ENCODE data around the gene SLC17A9. TPM values are rescaled to one million over a fixed set of nuclear protein-coding genes. Genes with fewer than 3 reads are reported as not detected.

The SLC17A9 gene
- total and polyA plus RNA-seq, 2 donors (not counting 1 experiment from before 2014, with no cell fraction given) = 33.0 to 141 TPM

DNA sequence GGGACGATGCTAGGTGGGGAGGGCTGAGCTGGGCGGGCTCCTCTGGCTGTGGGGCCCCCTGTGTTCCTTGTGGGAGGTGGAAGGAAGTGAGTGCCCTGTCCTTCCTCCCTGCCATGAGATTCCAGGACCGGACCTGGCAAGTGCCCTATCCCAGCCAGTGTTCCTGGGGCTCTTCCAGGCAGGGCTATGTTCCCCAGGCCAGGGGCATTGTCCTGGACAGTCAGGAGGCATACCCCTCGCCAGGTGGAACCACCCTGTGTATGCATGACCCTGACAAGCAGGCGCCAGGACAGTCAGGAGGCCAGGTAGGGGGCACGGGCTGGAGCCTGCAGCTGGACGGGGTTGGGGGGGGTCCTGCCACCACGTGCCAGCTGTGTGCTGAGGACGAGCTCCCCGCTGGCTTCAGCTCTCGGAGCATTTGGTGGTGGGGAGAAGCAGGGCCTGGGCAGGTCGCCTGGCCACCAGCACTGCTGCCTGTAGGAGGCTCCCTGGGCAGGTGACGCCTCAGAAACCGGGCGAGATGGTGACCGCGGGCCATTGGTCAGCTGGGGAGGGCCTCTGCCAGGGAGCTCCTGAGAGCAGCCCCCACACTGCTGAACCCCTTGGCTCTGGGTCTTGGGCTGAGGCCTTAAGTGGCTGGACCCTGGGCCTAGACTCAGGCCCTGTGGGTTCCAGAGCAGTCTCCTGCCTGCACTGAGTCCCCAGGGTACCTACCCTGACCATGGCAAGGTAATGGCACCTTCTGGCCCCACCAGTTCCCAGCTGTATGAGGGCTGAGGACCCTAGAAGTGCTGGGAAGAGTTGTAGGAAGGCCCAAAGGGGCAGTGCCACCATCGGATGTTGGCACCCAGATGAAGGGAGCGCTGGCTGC lies 694 bp downstream of the SLC17A9 start:
- Histone ChIP-seq H3K27ac (ENCODE audit: low read length in 2 of 2) (peak overlapping the region; percentile 82 to 91), H3K4me1 (ENCODE audit: control insufficient read depth in 2 of 2, insufficient read depth in 2 of 2, low read length in 2 of 2) (peaks cover 28 to 40% of the 10 kb centered on the region in 2 donors), H2AFZ (ENCODE audit: insufficient read depth, low read depth, low read length, poor library complexity, severe bottlenecking) (peak overlapping the region; percentile 58), H3K9me3 (ENCODE audit: control extremely low read depth in 1 of 3, control insufficient read depth in 2 of 3, insufficient read depth in 1 of 3, low read length in 2 of 3) (peaks cover 0 to 3% (median 0%) of the 10 kb centered on the region in 3 donors), H3K9ac (ENCODE audit: low read length) (peak overlapping the region; percentile 71), H3K36me3 (replicated peaks in 1 of 2; ENCODE audit: control extremely low read depth in 1 of 2, control insufficient read depth in 1 of 2, extremely low read depth in 1 of 2, insufficient read depth in 2 of 2, low read length in 1 of 2) (peaks cover 0 to 40% of the 10 kb centered on the region in 2 experiments), H4K20me1 (ENCODE audit: control insufficient read depth, insufficient read depth, low read length, poor library complexity, severe bottlenecking) (peaks cover 18% of the 10 kb centered on the region), H3K27me3 (replicated peaks in 1 of 4; ENCODE audit: control extremely low read depth in 1 of 4, control insufficient read depth in 3 of 4, insufficient read depth in 4 of 4, low read length in 3 of 4) (no peaks in the 10 kb centered on the region), H3K79me2 (ENCODE audit: control insufficient read depth, insufficient read depth, low read length) (peaks cover 80% of the 10 kb centered on the region), H3K4me2 (replicated peaks; ENCODE audit: low read depth, low read length, poor library complexity, severe bottlenecking) (peak overlapping the region; percentile 81), H3K4me3 (ENCODE audit: control extremely low read depth in 1 of 5, extremely low read depth in 1 of 5, insufficient read depth in 1 of 5, low read depth in 2 of 5, low read length in 4 of 5) (peak overlapping the region; percentile 35 to 62 (median 54))
- intact Hi-C loops (cut with micrococcal nuclease) = loop anchor here (5.0 to 10.0 kb wide), 6 partner anchors 36 to 942 kb away; partner anchors contain the start of genes BHLHE23, DNAJC5, MRGBP and MTG2
- Mint-ChIP-seq H3K4me3 (peak overlapping the region; percentile 85), H3K27ac (peak overlapping the region; percentile 92), H3K4me1 (peaks cover 41% of the 10 kb centered on the region), H3K27me3 (no peaks in the 10 kb centered on the region), H3K9me3 (ENCODE audit: insufficient read depth) (no peaks in the 10 kb centered on the region)
- peak; percentile 48 for DNase-seq
- WGBS (ENCODE audit: insufficient coverage) = 12% methylated on average over 19 of the region's 19 CpGs
- ATAC-seq (ENCODE audit: low read depth) = no peak
- ChIA-PET CTCF (interaction anchor here (0.5 to 3.5 kb wide), 11 partner anchors 11 to 429 kb away, joined by 3 to 24 read pairs (median 4); partner anchors contain the start of genes DIDO1 and GID8), POLR2A (interaction anchor here (1.7 to 2.7 kb wide), 3 partner anchors 15 to 27 kb away, joined by 7 to 42 read pairs (median 15); partner anchors contain the start of genes DIDO1 and GID8)
- TF ChIP-seq EZH2 (IDR thresholded peaks at IDR 0.05; ENCODE audit: borderline replicate concordance, insufficient read depth, low read depth, low read length, poor library complexity, severe bottlenecking) = no peak
- TF ChIP-seq, protein P1, sequence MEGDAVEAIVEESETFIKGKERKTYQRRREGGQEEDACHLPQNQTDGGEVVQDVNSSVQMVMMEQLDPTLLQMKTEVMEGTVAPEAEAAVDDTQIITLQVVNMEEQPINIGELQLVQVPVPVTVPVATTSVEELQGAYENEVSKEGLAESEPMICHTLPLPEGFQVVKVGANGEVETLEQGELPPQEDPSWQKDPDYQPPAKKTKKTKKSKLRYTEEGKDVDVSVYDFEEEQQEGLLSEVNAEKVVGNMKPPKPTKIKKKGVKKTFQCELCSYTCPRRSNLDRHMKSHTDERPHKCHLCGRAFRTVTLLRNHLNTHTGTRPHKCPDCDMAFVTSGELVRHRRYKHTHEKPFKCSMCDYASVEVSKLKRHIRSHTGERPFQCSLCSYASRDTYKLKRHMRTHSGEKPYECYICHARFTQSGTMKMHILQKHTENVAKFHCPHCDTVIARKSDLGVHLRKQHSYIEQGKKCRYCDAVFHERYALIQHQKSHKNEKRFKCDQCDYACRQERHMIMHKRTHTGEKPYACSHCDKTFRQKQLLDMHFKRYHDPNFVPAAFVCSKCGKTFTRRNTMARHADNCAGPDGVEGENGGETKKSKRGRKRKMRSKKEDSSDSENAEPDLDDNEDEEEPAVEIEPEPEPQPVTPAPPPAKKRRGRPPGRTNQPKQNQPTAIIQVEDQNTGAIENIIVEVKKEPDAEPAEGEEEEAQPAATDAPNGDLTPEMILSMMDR (IDR thresholded peaks at IDR 0.05) = no peak

All from B cell (primary cell).